Neural cell (in vitro differentiated cells): ENCODE data around the gene MSI2.

Experiments used
- CTCF ChIP-seq: fragments of 450-650 bp; IDR thresholded peaks from 2 replicates; pipeline ENCODE4 v1.5.1; 2014; ENCODE audit warnings: antibody characterized with exemption, mild to moderate bottlenecking, moderate library complexity; ENCODE audit not compliant: poor library complexity, severe bottlenecking
- EP300 ChIP-seq: fragments of 450-650 bp; conservative IDR thresholded peaks from 2 replicates; pipeline ENCODE4 v1.6.1; 2014; ENCODE audit warnings: antibody characterized with exemption, mild to moderate bottlenecking, moderate library complexity; ENCODE audit not compliant: poor library complexity, severe bottlenecking
- MXI1 ChIP-seq: fragments of 450-650 bp; conservative IDR thresholded peaks from 2 replicates; pipeline ENCODE4 v1.6.1; 2014; ENCODE audit warnings: antibody characterized with exemption, mild to moderate bottlenecking; ENCODE audit not compliant: poor library complexity, severe bottlenecking
- POLR2AphosphoS5 ChIP-seq: IDR thresholded peaks from 2 replicates; pipeline ENCODE4 v1.6.1; 2012
- SMC3 ChIP-seq: fragments of 450-650 bp; conservative IDR thresholded peaks from 2 replicates; pipeline ENCODE4 v1.6.1; 2014; ENCODE audit warnings: antibody characterized with exemption, mild to moderate bottlenecking, moderate library complexity; ENCODE audit not compliant: poor library complexity
- TAF1 ChIP-seq: IDR thresholded peaks from 2 replicates; pipeline ENCODE4 v1.6.1; 2012; ENCODE audit warnings: low read depth

- TF ChIP-seq CTCF (peak; percentile 88), MXI1 (peak; percentile 44), POLR2AphosphoS5 (no peak), TAF1 (no peak), SMC3 (peak; percentile 89), EP300 (no peak)
These were observed 415.6 kb downstream of the MSI2 start for GRCh38 chr17:57671667-57672632.
